AG09319 (cell line): ENCODE data around the gene UNC5CL.

ENCODE experiments used
- DNase-seq: peaks from one replicate; pipeline ENCODE4 v3.0.0-alpha.2; 2010; ENCODE audit warnings: low read depth; ENCODE audit errors: extremely low read depth
- CTCF ChIP-seq: IDR thresholded peaks from 2 replicates; pipeline ENCODE4 v1.5.1; 2011; ENCODE audit warnings: low read depth, mild to moderate bottlenecking, inconsistent platforms, low read length, moderate library complexity

The UNC5CL gene

DNA sequence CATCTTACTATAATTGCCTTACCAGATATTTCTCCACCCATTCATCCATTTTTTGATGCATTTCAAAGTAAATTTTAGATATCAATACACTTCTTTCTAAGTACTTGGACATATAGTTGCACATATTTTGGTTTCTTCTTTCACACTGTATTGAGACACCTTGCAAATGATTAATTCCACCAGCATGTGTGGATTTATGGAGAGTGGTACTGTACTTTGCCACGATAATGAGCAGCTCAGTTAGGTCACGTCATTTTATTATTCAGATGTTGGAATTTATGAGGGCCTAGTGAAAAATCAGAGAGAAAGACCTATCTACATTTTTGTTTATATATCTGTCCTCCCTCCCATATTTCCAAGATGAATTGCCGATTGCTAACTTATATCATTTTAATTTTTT, 39.1 kb upstream of the UNC5CL start:
- no peak for TF ChIP-seq CTCF
- no peak for DNase-seq

- DNase-seq, result no peak
- TF ChIP-seq CTCF, result no peak
These were observed 38.5 kb upstream of the UNC5CL start for GRCh38 chr6:41077536-41077935.

GRCh38 chr6:41075651-41076626, 36.9 kb upstream of the UNC5CL start:
- no peak for DNase-seq

DNA sequence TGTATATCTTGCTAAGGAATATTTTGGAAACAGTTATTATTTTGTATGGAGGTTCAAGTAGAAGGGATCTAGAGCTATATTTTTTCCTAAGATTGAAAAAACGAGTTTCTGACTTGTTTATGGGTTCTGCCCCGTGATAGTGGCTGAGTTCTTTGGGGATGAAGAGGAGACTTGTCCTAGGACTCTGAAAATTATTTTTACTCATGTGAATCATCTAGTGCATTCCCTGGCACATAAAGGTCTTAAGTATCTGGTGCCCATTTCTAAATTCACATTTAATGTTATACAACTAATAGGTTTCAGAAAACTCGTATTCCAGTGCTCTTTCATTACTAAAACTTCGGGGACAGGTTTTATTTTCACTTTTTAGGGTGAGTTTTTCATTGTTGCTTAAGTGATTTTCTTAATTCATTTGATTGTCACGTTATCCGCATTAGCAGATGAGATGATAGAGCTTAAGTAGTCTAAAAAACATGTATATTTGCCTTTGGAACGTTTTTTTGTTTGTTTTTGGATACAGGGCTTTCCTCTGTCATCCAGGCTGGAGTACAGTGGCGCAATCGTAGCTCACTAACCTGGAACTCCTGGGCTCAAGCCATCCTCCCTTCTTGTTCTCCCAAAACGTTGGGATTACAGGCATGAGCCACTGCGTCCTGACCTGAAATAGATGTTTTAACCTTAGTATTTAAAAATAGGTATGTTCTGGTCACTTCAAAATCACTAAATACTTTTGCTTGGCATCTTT, 35.8 kb upstream of the UNC5CL start:
- no peak for DNase-seq
- TF ChIP-seq CTCF, result no peak

More at GRCh38 chr6:41075651-41076626, 36.9 kb upstream of the UNC5CL start:
- TF ChIP-seq CTCF, result no peak

DNA sequence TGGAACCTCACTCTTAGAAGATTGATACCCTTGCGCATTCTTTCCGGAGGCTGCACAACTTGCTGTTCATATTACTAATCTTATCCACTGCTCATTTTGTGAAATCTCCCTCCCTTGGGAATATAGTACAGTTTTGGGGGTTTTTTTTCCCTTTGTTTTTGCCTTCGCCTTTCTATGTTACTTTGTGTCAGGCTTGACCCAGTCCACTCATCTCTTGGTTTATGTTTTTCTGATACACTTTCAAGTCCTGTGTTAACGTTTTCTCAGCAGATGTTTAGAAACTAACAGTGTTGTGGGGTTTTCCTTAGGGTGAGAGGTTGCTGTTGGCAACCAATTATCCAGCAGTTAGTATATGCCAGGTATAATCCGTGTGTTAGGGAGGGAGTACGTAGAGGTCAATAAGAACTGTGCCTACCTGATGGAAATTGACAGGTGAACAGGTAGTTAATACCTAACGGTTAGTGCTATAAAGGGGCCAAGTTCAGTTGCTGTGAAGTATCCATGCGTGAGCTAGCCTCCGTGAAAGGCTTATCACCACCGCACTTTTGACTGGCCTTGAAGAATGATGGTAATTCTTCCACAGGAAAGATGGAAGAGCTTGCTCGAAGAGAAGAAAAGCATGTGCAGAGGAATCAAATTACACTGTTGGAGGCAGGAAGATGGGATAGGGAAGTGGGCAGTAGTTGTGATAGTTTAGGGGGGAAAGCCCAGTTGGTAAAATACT, 35.1 kb upstream of the UNC5CL start:
- no peak for DNase-seq
- no peak for TF ChIP-seq CTCF

DNA sequence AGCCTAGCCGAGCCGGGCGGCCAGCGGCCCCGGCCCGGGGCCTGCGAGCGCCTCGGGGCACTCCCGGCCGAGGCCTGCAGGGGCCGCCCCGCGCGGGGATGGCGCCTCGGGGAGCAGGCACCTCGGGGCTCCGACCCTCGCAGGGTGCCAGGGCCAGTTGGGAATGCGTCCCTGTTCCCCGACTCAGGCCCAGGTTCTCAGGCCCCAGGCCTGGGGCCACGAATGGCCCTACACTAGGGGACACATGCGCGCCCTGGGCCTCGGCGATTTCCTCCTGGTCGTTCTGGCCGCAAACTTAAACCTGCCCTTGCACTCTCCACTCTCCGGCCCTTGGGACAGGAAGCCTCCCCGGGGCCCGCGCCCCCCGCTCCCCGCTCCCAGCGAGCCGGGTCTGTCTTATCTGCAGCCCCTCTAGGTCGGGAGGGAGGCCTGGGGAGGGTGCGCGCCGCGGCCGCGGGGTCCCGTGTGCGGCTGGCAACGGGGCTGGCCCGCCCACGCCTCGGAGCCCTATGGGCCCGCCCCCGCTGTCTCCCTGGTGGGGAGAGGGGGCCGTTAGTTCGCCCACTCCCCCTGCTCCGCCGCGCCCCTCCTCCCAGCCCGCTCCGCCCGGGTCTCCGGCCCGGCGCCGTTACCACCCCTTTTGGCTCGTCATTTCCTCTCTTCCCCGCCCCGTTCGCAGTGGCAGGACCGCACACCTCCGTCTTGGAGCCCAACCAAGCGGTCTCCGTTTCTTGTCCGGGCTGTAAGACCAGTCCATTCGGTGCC, 34.4 kb upstream of the UNC5CL start:
- no peak; the same call in 1 of the 2 replicates for TF ChIP-seq CTCF
- no peak for DNase-seq
